ENCODE measurements around the gene SUB1.

- TF ChIP-seq CREB5 (CRISPR knock-in tag; IDR thresholded peaks at IDR 0.05; ENCODE audit: low read depth) (no peak), ZFP30 (CRISPR knock-in tag; IDR thresholded peaks at IDR 0.05) (no peak)
Observed at GRCh38 chr5:32645246-32645645, 59.9 kb downstream of the SUB1 start.
